Measurements from ENCODE around the gene ALDH1L1. TPM values are rescaled to one million over a fixed set of nuclear protein-coding genes. Genes with fewer than 3 reads are reported as not detected.

ALDH1L1 gene
- total and polyA plus RNA-seq, 2 of the 13 experiments (the other 11 are each of a cell fraction or from before 2014, with no cell fraction given) = 11.2 to 28.7 TPM

DNA sequence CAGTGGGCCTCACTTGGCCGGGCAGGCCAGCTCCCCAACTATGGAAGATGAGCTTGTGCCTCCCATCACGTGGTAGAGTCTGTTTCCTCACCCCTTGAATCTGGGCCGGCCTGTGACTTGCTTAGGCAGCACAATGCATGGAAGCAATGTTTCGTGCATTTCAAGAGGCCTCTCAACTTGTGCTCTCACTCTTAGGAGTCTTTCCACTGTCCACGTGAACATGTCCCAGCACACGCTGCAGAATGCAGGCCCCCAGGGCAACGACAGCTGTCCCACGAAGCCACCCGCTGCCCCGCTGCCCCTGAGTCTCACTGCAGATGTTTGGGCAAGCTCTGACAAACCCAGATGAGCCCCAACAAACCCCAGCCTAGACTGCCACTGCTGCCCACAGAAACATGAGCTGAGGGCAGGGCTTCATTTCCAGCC is 69.2 kb downstream of the ALDH1L1 start:
- Histone ChIP-seq H3K9ac (ENCODE audit: insufficient read depth, low read depth, low read length) (no peak overlapping the region), H3K36me3 (replicated peaks in 1 of 2; ENCODE audit: control insufficient read depth in 1 of 2, insufficient read depth in 2 of 2, low read length in 2 of 2) (peaks cover 7 to 8% of the 10 kb centered on the region in 2 experiments; a peak in 3 of 5 replicates), H3K4me2 (ENCODE audit: low read depth, low read length) (no peak overlapping the region), H3K4me1 (ENCODE audit: insufficient read depth, low read length) (no peaks in the 10 kb centered on the region), H3K79me2 (ENCODE audit: insufficient read depth, low read length) (no peaks in the 10 kb centered on the region), H3K27me3 (ENCODE audit: control insufficient read depth in 1 of 2, insufficient read depth in 2 of 2, low read length in 2 of 2) (no peaks in the 10 kb centered on the region), H3K9me3 (ENCODE audit: low read length) (no peaks in the 10 kb centered on the region), H3K27ac (ENCODE audit: extremely low read length, insufficient read depth, low read length) (no peak overlapping the region), H4K20me1 (ENCODE audit: insufficient read depth, low read length) (no peaks in the 10 kb centered on the region), H3K4me3 (replicated peaks in 1 of 3; ENCODE audit: insufficient read depth in 1 of 3, low read depth in 2 of 3, low read length in 3 of 3) (no peak overlapping the region), H2AFZ (ENCODE audit: low read length) (no peak overlapping the region)
- in situ Hi-C loops (cut with HindIII; ENCODE audit: extremely low pct_ligation_motif_present, low pct_unique_long_range_greater_than_20kb) (no loop called here), intact Hi-C loops (cut with micrococcal nuclease; ENCODE audit: unreplicated experiment) (loop anchor here (10.0 kb wide), 1 partner anchor 136 kb away; no protein-coding TSS in a partner anchor)
- POLR2A ChIA-PET = no interaction called here
- BruUV-seq (replicated peaks) = no TSS peak
- CTCF ChIA-PET (ENCODE audit: low intra/inter-chr PET ratio, low total read pairs) = no interaction called here
- no peak for ATAC-seq
- FAIRE-seq = no peak
- 90% methylated on average over 5 of the region's 10 CpGs for WGBS (ENCODE audit: low lambda C conversion rate)
- TF ChIP-seq KDM5B (CRISPR knock-in tag; IDR thresholded peaks at IDR 0.05; ENCODE audit: borderline replicate concordance) (no peak), TCF7 (IDR thresholded peaks at IDR 0.05; ENCODE audit: low read depth) (no peak), SP5 (CRISPR knock-in tag; IDR thresholded peaks at IDR 0.05; ENCODE audit: borderline replicate concordance, low read depth) (no peak)
- no peak for DNase-seq (ENCODE audit: low spot score)

DNA sequence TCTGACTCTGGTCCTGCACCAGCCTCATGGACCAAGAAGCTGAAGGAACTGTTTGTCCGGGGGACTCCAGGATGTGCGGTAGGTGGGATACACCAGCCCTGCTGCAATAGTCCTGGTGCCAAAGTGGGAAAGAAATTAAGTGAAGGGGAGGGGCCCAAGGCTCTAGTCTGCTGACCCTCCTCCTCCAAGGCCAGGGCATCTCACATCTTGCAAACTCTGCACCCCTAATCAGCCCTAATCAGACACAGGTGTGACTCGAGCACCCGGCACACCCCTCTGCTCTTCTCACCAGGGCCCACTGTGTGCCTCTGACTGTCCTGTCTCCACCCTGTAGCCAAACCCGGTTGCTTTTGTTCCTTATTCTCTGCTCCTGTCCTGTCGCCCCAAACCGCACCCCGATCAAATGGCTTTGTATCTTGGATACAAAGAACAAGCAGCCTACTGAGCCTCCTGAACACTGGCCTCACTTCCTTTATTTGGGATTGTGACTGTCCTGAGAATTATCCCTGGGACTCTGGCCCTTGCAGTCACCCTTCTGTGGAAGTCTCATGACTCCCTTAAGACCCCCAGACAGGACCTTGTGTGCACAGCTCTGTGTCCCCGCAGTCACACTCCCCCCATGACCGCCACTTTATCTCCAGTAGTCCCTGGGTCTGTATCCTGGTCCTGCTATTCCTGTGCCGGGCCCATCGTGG is 69.8 kb downstream of the ALDH1L1 start:
- POLR2A ChIA-PET = no interaction called here
- in situ Hi-C loops (cut with HindIII; ENCODE audit: extremely low pct_ligation_motif_present, low pct_unique_long_range_greater_than_20kb) (no loop called here), intact Hi-C loops (cut with micrococcal nuclease; ENCODE audit: unreplicated experiment) (loop anchor here (10.0 kb wide), 1 partner anchor 136 kb away; no protein-coding TSS in a partner anchor)
- Histone ChIP-seq H3K4me2 (ENCODE audit: low read depth, low read length) (no peak overlapping the region), H3K36me3 (replicated peaks in 1 of 2; ENCODE audit: control insufficient read depth in 1 of 2, insufficient read depth in 2 of 2, low read length in 2 of 2) (peaks cover 7 to 8% of the 10 kb centered on the region in 2 experiments; a peak in 3 of 5 replicates), H3K27me3 (ENCODE audit: control insufficient read depth in 1 of 2, insufficient read depth in 2 of 2, low read length in 2 of 2) (no peaks in the 10 kb centered on the region), H3K4me3 (replicated peaks in 1 of 3; ENCODE audit: insufficient read depth in 1 of 3, low read depth in 2 of 3, low read length in 3 of 3) (no peak overlapping the region), H3K79me2 (ENCODE audit: insufficient read depth, low read length) (no peaks in the 10 kb centered on the region), H3K9me3 (ENCODE audit: low read length) (no peaks in the 10 kb centered on the region), H4K20me1 (ENCODE audit: insufficient read depth, low read length) (no peaks in the 10 kb centered on the region), H3K27ac (ENCODE audit: extremely low read length, insufficient read depth, low read length) (no peak overlapping the region), H2AFZ (ENCODE audit: low read length) (no peak overlapping the region), H3K4me1 (ENCODE audit: insufficient read depth, low read length) (no peaks in the 10 kb centered on the region), H3K9ac (ENCODE audit: insufficient read depth, low read depth, low read length) (no peak overlapping the region)
- ATAC-seq (no peak), DNase-seq (ENCODE audit: low spot score) (no peak), FAIRE-seq (no peak)
- CTCF ChIA-PET (ENCODE audit: low intra/inter-chr PET ratio, low total read pairs) = no interaction called here
- BruUV-seq (replicated peaks) = no TSS peak
- 92% methylated on average over 9 of the region's 12 CpGs for WGBS (ENCODE audit: low lambda C conversion rate)
- no peak for TF ChIP-seq GATAD2A (CRISPR knock-in tag; IDR thresholded peaks at IDR 0.05)
- TF ChIP-seq, protein P1, sequence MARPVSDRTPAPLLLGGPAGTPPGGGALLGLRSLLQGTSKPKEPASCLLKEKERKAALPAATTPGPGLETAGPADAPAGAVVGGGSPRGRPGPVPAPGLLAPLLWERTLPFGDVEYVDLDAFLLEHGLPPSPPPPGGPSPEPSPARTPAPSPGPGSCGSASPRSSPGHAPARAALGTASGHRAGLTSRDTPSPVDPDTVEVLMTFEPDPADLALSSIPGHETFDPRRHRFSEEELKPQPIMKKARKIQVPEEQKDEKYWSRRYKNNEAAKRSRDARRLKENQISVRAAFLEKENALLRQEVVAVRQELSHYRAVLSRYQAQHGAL (CRISPR knock-in tag; IDR thresholded peaks at IDR 0.05; ENCODE audit: not compliant biosample characterization) = no peak
- TF ChIP-seq, protein P2, sequence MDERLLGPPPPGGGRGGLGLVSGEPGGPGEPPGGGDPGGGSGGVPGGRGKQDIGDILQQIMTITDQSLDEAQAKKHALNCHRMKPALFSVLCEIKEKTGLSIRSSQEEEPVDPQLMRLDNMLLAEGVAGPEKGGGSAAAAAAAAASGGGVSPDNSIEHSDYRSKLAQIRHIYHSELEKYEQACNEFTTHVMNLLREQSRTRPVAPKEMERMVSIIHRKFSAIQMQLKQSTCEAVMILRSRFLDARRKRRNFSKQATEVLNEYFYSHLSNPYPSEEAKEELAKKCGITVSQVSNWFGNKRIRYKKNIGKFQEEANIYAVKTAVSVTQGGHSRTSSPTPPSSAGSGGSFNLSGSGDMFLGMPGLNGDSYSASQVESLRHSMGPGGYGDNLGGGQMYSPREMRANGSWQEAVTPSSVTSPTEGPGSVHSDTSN (CRISPR knock-in tag; IDR thresholded peaks at IDR 0.05) = no peak
- TF ChIP-seq, protein P3, sequence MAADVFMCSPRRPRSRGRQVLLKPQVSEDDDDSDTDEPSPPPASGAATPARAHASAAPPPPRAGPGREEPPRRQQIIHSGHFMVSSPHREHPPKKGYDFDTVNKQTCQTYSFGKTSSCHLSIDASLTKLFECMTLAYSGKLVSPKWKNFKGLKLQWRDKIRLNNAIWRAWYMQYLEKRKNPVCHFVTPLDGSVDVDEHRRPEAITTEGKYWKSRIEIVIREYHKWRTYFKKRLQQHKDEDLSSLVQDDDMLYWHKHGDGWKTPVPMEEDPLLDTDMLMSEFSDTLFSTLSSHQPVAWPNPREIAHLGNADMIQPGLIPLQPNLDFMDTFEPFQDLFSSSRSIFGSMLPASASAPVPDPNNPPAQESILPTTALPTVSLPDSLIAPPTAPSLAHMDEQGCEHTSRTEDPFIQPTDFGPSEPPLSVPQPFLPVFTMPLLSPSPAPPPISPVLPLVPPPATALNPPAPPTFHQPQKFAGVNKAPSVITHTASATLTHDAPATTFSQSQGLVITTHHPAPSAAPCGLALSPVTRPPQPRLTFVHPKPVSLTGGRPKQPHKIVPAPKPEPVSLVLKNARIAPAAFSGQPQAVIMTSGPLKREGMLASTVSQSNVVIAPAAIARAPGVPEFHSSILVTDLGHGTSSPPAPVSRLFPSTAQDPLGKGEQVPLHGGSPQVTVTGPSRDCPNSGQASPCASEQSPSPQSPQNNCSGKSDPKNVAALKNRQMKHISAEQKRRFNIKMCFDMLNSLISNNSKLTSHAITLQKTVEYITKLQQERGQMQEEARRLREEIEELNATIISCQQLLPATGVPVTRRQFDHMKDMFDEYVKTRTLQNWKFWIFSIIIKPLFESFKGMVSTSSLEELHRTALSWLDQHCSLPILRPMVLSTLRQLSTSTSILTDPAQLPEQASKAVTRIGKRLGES (CRISPR knock-in tag; IDR thresholded peaks at IDR 0.05; ENCODE audit: borderline replicate concordance) = no peak
- no peak for TF ChIP-seq NFATC3 (CRISPR knock-in tag; IDR thresholded peaks at IDR 0.05)
- TF ChIP-seq ZNF10 (CRISPR knock-in tag; IDR thresholded peaks at IDR 0.05; ENCODE audit: borderline replicate concordance, low read depth) = no peak
- TF ChIP-seq, protein P4, sequence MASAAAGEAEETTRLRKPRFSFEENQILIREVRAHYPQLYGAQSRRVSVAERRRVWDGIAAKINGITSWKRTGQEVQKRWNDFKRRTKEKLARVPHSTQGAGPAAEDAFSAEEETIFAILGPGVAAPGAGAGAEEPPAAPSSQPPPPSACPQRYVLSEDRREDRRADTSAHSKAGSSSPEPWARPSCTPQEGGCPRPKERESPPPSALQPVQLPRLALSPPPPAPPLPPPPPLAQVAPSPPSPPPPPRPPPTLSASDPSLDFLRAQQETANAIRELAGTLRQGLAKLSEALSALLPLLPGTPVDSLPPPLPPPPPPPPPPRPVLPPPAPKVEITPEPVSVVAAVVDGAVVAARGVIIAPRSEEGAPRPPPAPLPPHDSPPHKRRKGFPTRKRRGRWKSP (CRISPR knock-in tag; IDR thresholded peaks at IDR 0.05) = no peak
- TF ChIP-seq FOXA1 (IDR thresholded peaks at IDR 0.05) = no peak
- no peak for TF ChIP-seq FOXA1 (CRISPR knock-in tag; IDR thresholded peaks at IDR 0.05)

Data from HepG2 (cell line).